IMR-90 (cell line): Measurements from ENCODE around the gene CRTAP. TPM values are rescaled to one million over a fixed set of nuclear protein-coding genes. Genes with fewer than 3 reads are reported as not detected.

Experiments
- ATAC-seq: fragments of 200-7000 bp; cut with Tn5 transposase; 2 replicates; pipeline ENCODE4 v1.9.1; 2020; ENCODE audit warnings: low read depth, mild to moderate bottlenecking, moderate library complexity
- BruUV-seq: library from RNA; stranded (reverse); fragments of 400-500 nt; replicated peaks from 2 replicates; lab custom pipeline; 2021; lab: Mats Ljungman, UMichigan
- CTCF ChIA-PET: fragments of 300-600 bp; formaldehyde crosslinking; extraction: SDS; loops from one replicate; lab custom pipeline; 2021; ENCODE audit warnings: antibody characterized with exemption; lab: Yijun Ruan, JAX
- POLR2A ChIA-PET: fragments of 300-600 bp; sonication (Branson Sonifier 250); formaldehyde crosslinking; loops from one replicate; lab custom pipeline; 2022; ENCODE audit warnings: antibody characterized with exemption; ENCODE audit not compliant: unreplicated experiment; lab: Charles Lee
- DNase-seq: peaks from one replicate; pipeline ENCODE4 v3.0.0; 2013
- H2AFZ ChIP-seq: replicated peaks from 2 replicates; pipeline ENCODE3; 2013; ENCODE audit warnings: low read length, mild to moderate bottlenecking; ENCODE audit not compliant: poor library complexity
- H2AK5ac ChIP-seq: 2 replicates; pipeline ENCODE4 v1.6.1; 2013; ENCODE audit warnings: low read depth, low read length, inconsistent platforms
- H2AK9ac ChIP-seq: replicated peaks from 2 replicates; pipeline ENCODE3; 2013; ENCODE audit warnings: mild to moderate bottlenecking, low read depth, low read length, moderate library complexity; ENCODE audit not compliant: poor library complexity
- H2BK120ac ChIP-seq: 2 replicates; pipeline ENCODE4 v1.6.1; 2013; ENCODE audit warnings: low read depth, low read length, inconsistent platforms
- H2BK15ac ChIP-seq: 3 replicates; pipeline ENCODE4 v1.6.1; 2013; ENCODE audit warnings: low read depth, low read length, inconsistent platforms
- H2BK20ac ChIP-seq: 2 replicates; pipeline ENCODE4 v1.6.1; 2013; ENCODE audit warnings: low read depth, mild to moderate bottlenecking, inconsistent platforms, low read length, moderate library complexity
- H2BK5ac ChIP-seq: 2 replicates; pipeline ENCODE4 v1.6.1; 2013; ENCODE audit warnings: mild to moderate bottlenecking, low read depth, low read length, inconsistent platforms; ENCODE audit not compliant: poor library complexity, severe bottlenecking
- H3K14ac ChIP-seq: replicated peaks from 2 replicates; pipeline ENCODE4 v1.6.1; 2013; ENCODE audit warnings: low read depth, low read length, inconsistent platforms
- H3K18ac ChIP-seq: 2 replicates; pipeline ENCODE4 v1.6.1; 2013; ENCODE audit warnings: low read depth, low read length, control low read depth
- H3K23ac ChIP-seq: 2 replicates; pipeline ENCODE4 v1.6.1; 2013; ENCODE audit warnings: low read depth, low read length, inconsistent platforms
- H3K27ac ChIP-seq: 2 replicates; pipeline ENCODE4 v1.5.1; 2013; ENCODE audit warnings: mild to moderate bottlenecking, control low read depth, low read length; ENCODE audit not compliant: insufficient read depth
- H3K27me3 ChIP-seq: 2 replicates; pipeline ENCODE4 v1.6.1; 2013; ENCODE audit warnings: low read length; ENCODE audit not compliant: control insufficient read depth, insufficient read depth
- H3K36me3 ChIP-seq: 2 replicates; pipeline ENCODE4 v1.6.1; 2013; ENCODE audit warnings: low read length, mixed read lengths; ENCODE audit not compliant: control insufficient read depth, insufficient read depth
- H3K4ac ChIP-seq: 2 replicates; pipeline ENCODE4 v1.6.1; 2013; ENCODE audit warnings: low read depth, low read length, inconsistent platforms
- H3K4me1 ChIP-seq: 2 replicates; pipeline ENCODE4 v1.6.1; 2013; ENCODE audit warnings: low read length, mixed read lengths; ENCODE audit not compliant: control insufficient read depth, insufficient read depth
- H3K4me2 ChIP-seq: 2 replicates; pipeline ENCODE4 v1.6.1; 2013; ENCODE audit warnings: low read depth, mild to moderate bottlenecking, control low read depth, low read length, moderate library complexity
- H3K4me3 ChIP-seq: 2 replicates; pipeline ENCODE4 v1.5.1; 2013; ENCODE audit warnings: low read depth, mild to moderate bottlenecking, control low read depth, low read length, moderate library complexity; ENCODE audit not compliant: insufficient read depth
- H3K56ac ChIP-seq: 2 replicates; pipeline ENCODE4 v1.6.1; 2013; ENCODE audit warnings: low read length, inconsistent platforms; ENCODE audit not compliant: insufficient read depth; ENCODE audit errors: extremely low read depth
- H3K79me1 ChIP-seq, 2 experiments: 2 replicates each; pipeline ENCODE4 v1.6.1; 2013; ENCODE audit warnings: low read length in 2 of 2, inconsistent platforms in 1 of 2, low read depth in 1 of 2
- H3K9ac ChIP-seq: 2 replicates; pipeline ENCODE4 v1.6.1; 2013; ENCODE audit warnings: low read depth, low read length, control low read depth
- H3K9me1 ChIP-seq: 2 replicates; pipeline ENCODE4 v1.6.1; 2013; ENCODE audit warnings: low read length, inconsistent platforms; ENCODE audit not compliant: insufficient read depth
- H3K9me3 ChIP-seq: 2 replicates; pipeline ENCODE4 v1.6.1; 2013; ENCODE audit warnings: low read length; ENCODE audit not compliant: control insufficient read depth, insufficient read depth
- H4K20me1 ChIP-seq: 2 replicates; pipeline ENCODE4 v1.6.1; 2013; ENCODE audit warnings: low read length, inconsistent platforms; ENCODE audit not compliant: insufficient read depth
- H4K5ac ChIP-seq: 2 replicates; pipeline ENCODE4 v1.6.1; 2013; ENCODE audit warnings: mild to moderate bottlenecking, low read depth, low read length, control low read depth
- H4K8ac ChIP-seq, 2 experiments: 2 replicates each; pipeline ENCODE4 v1.6.1; 2013; ENCODE audit warnings: low read depth in 2 of 2, low read length in 2 of 2, control low read depth in 1 of 2, inconsistent platforms in 1 of 2
- H4K91ac ChIP-seq: 2 replicates; pipeline ENCODE4 v1.6.1; 2013; ENCODE audit warnings: low read depth, low read length, inconsistent platforms; ENCODE audit not compliant: insufficient read depth
- BHLHE40 ChIP-seq: fragments of 150-350 bp; IDR thresholded peaks from 2 replicates; pipeline ENCODE4 v1.6.1; 2016; ENCODE audit warnings: mild to moderate bottlenecking, low read depth, low read length
- CEBPB ChIP-seq: IDR thresholded peaks from 2 replicates; pipeline ENCODE4 v1.6.1; 2012; ENCODE audit warnings: low read depth, low read length, improper control_type of control experiment
- MAZ ChIP-seq: IDR thresholded peaks from 2 replicates; pipeline ENCODE4 v1.6.1; 2012; ENCODE audit warnings: low read depth, mild to moderate bottlenecking, low read length, improper control_type of control experiment, moderate library complexity, borderline replicate concordance
- MXI1 ChIP-seq: IDR thresholded peaks from 2 replicates; pipeline ENCODE4 v1.6.1; 2012; ENCODE audit warnings: low read depth, mild to moderate bottlenecking, low read length, moderate library complexity, borderline replicate concordance
- NFE2L2 ChIP-seq: fragments of 150-350 bp; IDR thresholded peaks from 2 replicates; pipeline ENCODE4 v1.6.1; 2016; ENCODE audit warnings: low read depth, mild to moderate bottlenecking, low read length
- POLR2A ChIP-seq: IDR thresholded peaks from 2 replicates; pipeline ENCODE4 v1.6.1; 2012; ENCODE audit warnings: mild to moderate bottlenecking, low read depth, low read length
- RCOR1 ChIP-seq: IDR thresholded peaks from 2 replicates; pipeline ENCODE4 v1.6.1; 2012; ENCODE audit warnings: mild to moderate bottlenecking, low read length, improper control_type of control experiment; ENCODE audit not compliant: insufficient replicate concordance
- RFX5 ChIP-seq: IDR thresholded peaks from 2 replicates; pipeline ENCODE4 v1.8.0; 2012; ENCODE audit warnings: low read depth, mild to moderate bottlenecking, low read length, moderate library complexity
- USF2 ChIP-seq: fragments of 150-350 bp; IDR thresholded peaks from 2 replicates; pipeline ENCODE4 v1.6.1; 2017; ENCODE audit warnings: mild to moderate bottlenecking, antibody characterized with exemption, low read length, low read depth
- WGBS, 2 experiments: methylation state at CpG; one replicate each; pipeline versions ENCODE4 v1.1.5 to v1.1.7; 2013; ENCODE audit warnings: missing lambda C conversion rate in 2 of 2; ENCODE audit not compliant: insufficient read length in 1 of 2; ENCODE audit errors: extremely low coverage in 2 of 2; 5-methylcytosine and 5-hydroxymethylcytosine counted together
- dilution Hi-C: fragments of 300-500 bp; cut with HindIII; formaldehyde crosslinking; loops from one replicate; pipeline ENCODE4 v1.14.3; 2018; ENCODE audit warnings: low sequenced_read_pairs; ENCODE audit not compliant: unreplicated experiment
- in situ Hi-C: fragments of 300-500 bp; cut with MboI; formaldehyde crosslinking; loops from 3 replicates; pipeline ENCODE4 v1.14.3; 2019; ENCODE audit warnings: low sequenced_read_pairs, inconsistent platforms, mixed read lengths
- intact Hi-C: fragments of 100-400 bp; cut with micrococcal nuclease; formaldehyde crosslinking; loops from 2 replicates; pipeline ENCODE4 v1.10.0; 2022
- polyA plus RNA-seq, 3 experiments: library from polyadenylated mRNA; depleted of rRNA; stranded (reverse); fragments of >200 nt; gene quantifications; 2 replicates each; pipeline ENCODE4 v1.2.3, GENCODE V29; 2012; ENCODE audit warnings: low replicate concordance in 1 of 3
- total RNA-seq: library from RNA; depleted of rRNA; stranded (reverse); fragments of >200 nt; gene quantifications from 2 replicates; pipeline ENCODE4 v1.2.3, GENCODE V29; 2012
- TF ChIP-seq, protein P1 (sequence below): conservative IDR thresholded peaks from 2 replicates; pipeline ENCODE4 v1.5.1; 2012; ENCODE audit warnings: mild to moderate bottlenecking, low read depth, low read length, improper control_type of control experiment

Gene CRTAP
- total and polyA plus RNA-seq, 2 of the 4 experiments (the other 2 are of a cell fraction): 108 to 205 TPM

- no peak overlapping the region for H4K8ac ChIP-seq
- dilution Hi-C loops: no loop called here
- no peak overlapping the region for H2BK5ac ChIP-seq
- TF ChIP-seq MXI1: no peak
- no peak for TF ChIP-seq BHLHE40
- TF ChIP-seq RCOR1: no peak
- no peak for TF ChIP-seq USF2
- TF ChIP-seq, protein P1, sequence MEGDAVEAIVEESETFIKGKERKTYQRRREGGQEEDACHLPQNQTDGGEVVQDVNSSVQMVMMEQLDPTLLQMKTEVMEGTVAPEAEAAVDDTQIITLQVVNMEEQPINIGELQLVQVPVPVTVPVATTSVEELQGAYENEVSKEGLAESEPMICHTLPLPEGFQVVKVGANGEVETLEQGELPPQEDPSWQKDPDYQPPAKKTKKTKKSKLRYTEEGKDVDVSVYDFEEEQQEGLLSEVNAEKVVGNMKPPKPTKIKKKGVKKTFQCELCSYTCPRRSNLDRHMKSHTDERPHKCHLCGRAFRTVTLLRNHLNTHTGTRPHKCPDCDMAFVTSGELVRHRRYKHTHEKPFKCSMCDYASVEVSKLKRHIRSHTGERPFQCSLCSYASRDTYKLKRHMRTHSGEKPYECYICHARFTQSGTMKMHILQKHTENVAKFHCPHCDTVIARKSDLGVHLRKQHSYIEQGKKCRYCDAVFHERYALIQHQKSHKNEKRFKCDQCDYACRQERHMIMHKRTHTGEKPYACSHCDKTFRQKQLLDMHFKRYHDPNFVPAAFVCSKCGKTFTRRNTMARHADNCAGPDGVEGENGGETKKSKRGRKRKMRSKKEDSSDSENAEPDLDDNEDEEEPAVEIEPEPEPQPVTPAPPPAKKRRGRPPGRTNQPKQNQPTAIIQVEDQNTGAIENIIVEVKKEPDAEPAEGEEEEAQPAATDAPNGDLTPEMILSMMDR: no peak
- TF ChIP-seq NFE2L2: no peak
- no peak for TF ChIP-seq POLR2A
- TF ChIP-seq RFX5: no peak
- no peak for TF ChIP-seq CEBPB
- TF ChIP-seq MAZ: no peak
- intact Hi-C loops: no loop called here
- WGBS, 2 experiments: 94% methylated on average over 4 of the region's 9 CpGs; no CpG with 5 or more reads in 1 of the 2 experiments
- H2AFZ ChIP-seq: no peak overlapping the region
- peaks cover 3% of the 10 kb centered on the region; the same call in 1 of the 2 replicates for H3K4me1 ChIP-seq
- in situ Hi-C loops: no loop called here
- no peak overlapping the region for H3K23ac ChIP-seq
- no peak overlapping the region for H4K91ac ChIP-seq
- H3K9me1 ChIP-seq: peaks cover 27% of the 10 kb centered on the region
- H2BK20ac ChIP-seq: no peak overlapping the region
- no peak overlapping the region for H2BK15ac ChIP-seq
- no peak overlapping the region for H3K27ac ChIP-seq
- no peaks in the 10 kb centered on the region for H3K9me3 ChIP-seq
- CTCF ChIA-PET: no interaction called here
- no TSS peak for BruUV-seq
- H3K4me3 ChIP-seq: no peak overlapping the region
- no peak overlapping the region for H2BK120ac ChIP-seq
- H4K20me1 ChIP-seq: peaks cover 33% of the 10 kb centered on the region; the same call in 1 of the 2 replicates
- no peak overlapping the region for H3K4ac ChIP-seq
- no peak overlapping the region for H3K4me2 ChIP-seq
- peaks cover 27% of the 10 kb centered on the region for H3K36me3 ChIP-seq
- H3K9ac ChIP-seq: no peak overlapping the region
- peaks cover 43 to 71% of the 10 kb centered on the region in 2 experiments for H3K79me1 ChIP-seq
- DNase-seq (no peak), ATAC-seq (no peak)
- no peaks in the 10 kb centered on the region for H3K27me3 ChIP-seq
- POLR2A ChIA-PET: no interaction called here
- H2AK9ac ChIP-seq: no peak overlapping the region
- H2AK5ac ChIP-seq: no peak overlapping the region
- H3K56ac ChIP-seq: no peak overlapping the region
- no peak overlapping the region for H4K5ac ChIP-seq
- no peak overlapping the region for H3K18ac ChIP-seq
- no peak overlapping the region for H3K14ac ChIP-seq
These were observed 21.1 kb upstream of the CRTAP start for GRCh38 chr3:33092496-33093254.
